Natural killer cell treated with Interleukin-12 subunit alpha and Interleukin-12 subunit beta and Interleukin-15 and Interleukin-18, amount 100 ng/mL, for 72 hours (primary cell): ENCODE data around the gene FBRSL1. TPM values are rescaled to one million over a fixed set of nuclear protein-coding genes. Genes with fewer than 3 reads are reported as not detected.

ENCODE experiments used
- ATAC-seq, 2 donors: fragments of 150-1000 bp; cut with Tn5 transposase in 1 of 2; sonication (Bioruptor Pico), chemical (Tn5 transposase) in 1 of 2; 2 replicates each; pipeline ENCODE4 v1.10.0; 2021
- DNase-seq: peaks from one replicate; pipeline ENCODE4 v3.0.0; 2022; ENCODE audit warnings: low spot score
- H3K27ac Mint-ChIP-seq, 2 donors: 1 replicate in 1 of 2; 2 replicates in 1 of 2; pipeline ENCODE4 v1.8.0; 2022; ENCODE audit warnings: mixed read lengths in 2 of 2, mild to moderate bottlenecking in 1 of 2, moderate library complexity in 1 of 2
- H3K27me3 Mint-ChIP-seq, 2 donors: 1 replicate in 1 of 2; 2 replicates in 1 of 2; pipeline ENCODE4 v1.8.0; 2022; ENCODE audit warnings: mixed read lengths in 2 of 2
- H3K36me3 Mint-ChIP-seq: one replicate; pipeline ENCODE4 v1.8.0; 2022; ENCODE audit warnings: mixed read lengths
- H3K4me1 Mint-ChIP-seq, 2 donors: 1 replicate in 1 of 2; 2 replicates in 1 of 2; pipeline ENCODE4 v1.8.0; 2022; ENCODE audit warnings: low read depth in 2 of 2, mixed read lengths in 2 of 2, mild to moderate bottlenecking in 1 of 2
- H3K4me3 Mint-ChIP-seq: one replicate; pipeline ENCODE4 v1.8.0; 2022; ENCODE audit warnings: mixed read lengths
- H3K9me3 Mint-ChIP-seq: 2 replicates; pipeline ENCODE4 v1.8.0; 2022; ENCODE audit warnings: mixed read lengths
- total RNA-seq, 2 donors: library from RNA; stranded (reverse); gene quantifications; one replicate each; pipeline ENCODE4 v1.2.3, GENCODE V29; 2022

Gene FBRSL1
- total RNA-seq, 2 donors from 2014 or later: 38.0 to 91.5 TPM

DNA sequence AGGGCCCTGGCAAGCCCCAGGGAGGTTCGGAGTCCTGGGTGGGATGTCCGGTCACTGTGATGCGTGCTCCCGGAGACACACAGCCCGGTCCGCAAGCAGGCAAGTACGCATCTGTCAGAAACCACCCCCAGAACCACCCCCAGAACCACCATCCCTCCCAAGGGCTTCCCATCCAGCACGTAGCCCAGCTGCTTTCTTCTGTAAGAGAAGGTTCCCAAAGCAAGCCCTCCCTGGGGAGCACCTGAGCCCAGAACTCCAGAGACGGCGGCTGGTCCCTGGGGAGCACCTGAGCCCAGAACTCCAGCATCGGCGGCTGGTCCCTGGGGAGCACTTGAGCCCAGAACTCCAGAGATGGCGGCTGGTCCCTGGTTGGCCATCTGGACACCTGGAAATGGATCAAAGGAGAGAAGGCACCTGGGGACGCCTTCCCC lies 2.6 kb upstream of the FBRSL1 start:
- H3K27ac Mint-ChIP-seq: peak overlapping the region; percentile 77 to 91
- H3K4me1 Mint-ChIP-seq: peaks cover 31 to 32% of the 10 kb centered on the region in 2 donors
- no peaks in the 10 kb centered on the region for H3K36me3 Mint-ChIP-seq
- DNase-seq: no peak
- H3K4me3 Mint-ChIP-seq: peak overlapping the region; percentile 92
- H3K27me3 Mint-ChIP-seq: peaks cover 0 to 2% of the 10 kb centered on the region in 2 donors
- H3K9me3 Mint-ChIP-seq: no peaks in the 10 kb centered on the region
- no peak for ATAC-seq

DNA sequence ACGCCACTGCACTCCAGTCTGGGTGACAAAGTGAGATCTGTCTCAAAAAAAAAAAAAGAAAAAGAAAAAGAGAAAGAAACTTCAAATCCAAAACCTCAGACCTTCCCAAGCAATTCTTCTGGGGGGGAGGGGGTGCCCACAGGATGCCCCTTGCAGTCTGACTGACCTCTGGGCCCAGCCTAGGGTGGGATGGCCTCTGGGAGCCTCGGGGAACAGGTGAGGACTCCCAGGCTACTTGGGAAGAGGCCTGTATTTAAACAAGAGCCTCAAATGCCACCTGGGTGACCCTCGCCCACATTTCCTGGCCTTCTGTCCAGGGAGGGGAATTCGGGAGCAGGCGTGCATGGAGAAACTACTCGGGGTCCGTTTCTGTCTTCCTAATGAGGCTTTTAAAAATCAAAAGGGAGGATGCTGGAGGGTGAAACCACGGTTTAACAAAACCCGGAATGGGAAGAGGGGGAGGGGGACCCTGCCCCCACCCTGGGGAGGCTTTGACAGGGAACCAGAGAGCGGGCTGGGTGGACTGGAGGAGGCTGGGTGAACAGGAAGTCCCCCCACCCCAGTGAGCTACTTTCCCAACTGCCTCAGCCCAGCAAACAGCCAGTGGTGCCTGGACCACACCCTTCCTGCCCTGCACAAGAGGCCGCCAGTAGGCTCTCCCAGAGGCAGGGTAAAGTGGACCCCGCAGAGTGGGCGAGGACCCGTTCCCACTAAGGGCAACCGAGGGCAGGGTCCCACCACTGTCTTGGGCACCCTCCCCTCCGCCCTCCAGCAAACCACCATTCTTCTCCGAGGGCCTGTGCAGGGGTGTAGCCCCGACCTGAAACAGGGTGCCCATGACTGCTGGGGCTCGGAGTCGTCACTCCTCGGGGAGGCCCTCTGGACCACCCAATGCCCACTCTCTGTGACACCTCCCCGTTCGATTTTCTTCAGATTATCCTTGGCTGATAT lies 1.5 kb upstream of the FBRSL1 start:
- no peaks in the 10 kb centered on the region for H3K27me3 Mint-ChIP-seq
- H3K9me3 Mint-ChIP-seq: no peaks in the 10 kb centered on the region
- H3K4me3 Mint-ChIP-seq: peak overlapping the region; percentile 92
- no peaks in the 10 kb centered on the region for H3K36me3 Mint-ChIP-seq
- ATAC-seq (no peak), DNase-seq (no peak)
- peaks cover 39 to 42% of the 10 kb centered on the region in 2 donors for H3K4me1 Mint-ChIP-seq
- H3K27ac Mint-ChIP-seq: peak overlapping the region; percentile 77 to 91

DNA sequence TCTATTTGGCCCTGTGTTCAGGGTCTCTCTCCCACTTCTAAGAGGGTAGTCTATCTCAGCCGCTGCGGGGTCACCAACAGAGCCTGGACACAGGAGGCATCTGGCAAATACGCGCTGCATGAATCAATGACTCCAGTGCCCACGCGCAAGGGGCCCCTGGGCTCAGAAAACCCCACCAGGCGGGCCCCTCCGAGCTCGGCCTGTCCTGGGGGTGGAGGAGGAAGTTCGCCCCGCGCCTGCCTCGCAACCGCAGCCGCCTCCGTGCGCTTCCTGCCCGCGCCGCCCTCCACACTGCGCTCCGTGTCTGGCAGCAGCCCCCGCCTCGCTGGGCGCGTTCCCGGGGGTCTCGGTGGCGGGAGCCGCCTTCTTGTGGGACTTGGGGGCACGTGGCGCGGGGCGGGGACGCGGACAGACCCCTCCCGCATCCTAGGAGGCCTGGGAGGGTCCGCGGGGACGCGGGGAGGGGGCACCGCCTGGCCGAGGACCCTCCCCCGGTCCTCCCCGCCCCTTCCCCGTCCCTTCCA lies 811 bp upstream of the FBRSL1 start:
- DNase-seq (peak; percentile 88), ATAC-seq (peak; percentile 69 to 74)
- Mint-ChIP-seq H3K4me3 (peak overlapping the region; percentile 92), H3K27ac (peak overlapping the region; percentile 77 to 91), H3K9me3 (no peaks in the 10 kb centered on the region), H3K27me3 (no peaks in the 10 kb centered on the region), H3K36me3 (no peaks in the 10 kb centered on the region), H3K4me1 (peaks cover 42 to 48% of the 10 kb centered on the region in 2 donors)

DNA sequence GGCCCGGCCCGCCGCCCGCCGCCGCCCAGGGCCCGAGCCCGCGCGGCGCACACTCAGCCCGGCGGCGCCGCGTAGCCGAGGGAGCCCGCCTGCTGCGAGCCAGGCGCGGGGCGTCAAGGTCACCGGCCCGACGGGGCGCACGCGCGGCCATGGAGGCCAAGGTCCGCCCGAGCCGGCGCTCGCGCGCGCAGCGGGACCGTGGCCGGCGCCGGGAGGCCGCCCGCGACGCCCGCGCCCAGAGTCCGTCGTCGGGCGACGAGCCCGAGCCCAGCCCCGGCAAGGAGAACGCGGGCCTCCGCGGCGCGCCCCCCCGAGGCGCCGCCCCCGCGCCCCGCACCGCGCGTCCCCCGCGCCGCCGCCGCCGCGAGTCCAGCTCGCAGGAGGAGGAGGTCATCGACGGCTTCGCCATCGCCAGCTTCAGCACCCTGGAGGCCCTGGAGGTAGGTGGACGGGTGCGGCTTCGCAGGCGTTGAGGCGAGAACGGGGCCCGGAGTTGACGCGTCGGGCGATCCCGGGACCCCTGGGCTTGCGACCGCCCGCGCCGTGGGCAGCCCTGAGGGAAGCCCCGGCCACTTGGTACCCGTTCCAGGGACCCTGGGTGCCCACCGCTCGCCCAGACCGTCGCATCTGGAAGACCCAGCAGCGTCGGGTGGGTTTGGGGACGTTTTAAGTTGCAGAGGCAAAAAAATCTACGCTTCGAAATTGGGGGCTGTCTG lies 629 bp downstream of the FBRSL1 start:
- H3K9me3 Mint-ChIP-seq: no peaks in the 10 kb centered on the region
- no peaks in the 10 kb centered on the region for H3K36me3 Mint-ChIP-seq
- H3K27me3 Mint-ChIP-seq: no peaks in the 10 kb centered on the region
- H3K4me1 Mint-ChIP-seq: peaks cover 43 to 56% of the 10 kb centered on the region in 2 donors
- no peak for ATAC-seq
- DNase-seq: no peak
- H3K27ac Mint-ChIP-seq: peak overlapping the region; percentile 39 to 55
- peak overlapping the region; percentile 82 for H3K4me3 Mint-ChIP-seq

DNA sequence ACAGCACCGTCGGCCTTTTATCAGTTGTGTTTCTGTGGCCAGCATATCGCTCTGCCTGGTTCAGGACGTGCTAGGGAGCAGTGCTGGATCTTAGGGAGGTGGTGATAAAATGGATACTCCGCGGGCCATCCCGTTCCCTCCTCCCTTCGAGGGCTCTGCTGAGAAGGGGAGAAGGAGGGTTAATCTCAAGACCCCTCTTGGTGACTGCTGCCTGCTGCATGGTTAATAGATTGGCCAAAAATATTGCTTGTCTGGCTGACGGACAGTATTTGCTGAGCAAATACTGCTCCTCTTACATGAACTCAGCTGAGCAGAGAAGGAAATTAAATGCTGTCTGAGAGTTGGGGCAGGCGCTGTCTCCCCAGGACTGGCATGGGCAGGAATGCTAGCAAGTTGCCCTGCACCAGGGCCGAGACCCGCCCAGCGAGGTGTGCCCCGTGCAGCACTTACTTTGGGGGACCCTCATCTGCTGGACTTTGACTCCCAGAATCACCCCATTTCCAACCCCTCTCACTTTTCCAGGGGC lies 1.2 kb downstream of the FBRSL1 start:
- Mint-ChIP-seq H3K4me3 (peak overlapping the region; percentile 82), H3K9me3 (no peaks in the 10 kb centered on the region), H3K27me3 (no peaks in the 10 kb centered on the region), H3K4me1 (peaks cover 43 to 52% of the 10 kb centered on the region in 2 donors), H3K36me3 (no peaks in the 10 kb centered on the region), H3K27ac (peak overlapping the region; percentile 39 to 55)
- DNase-seq: no peak
- ATAC-seq: no peak

DNA sequence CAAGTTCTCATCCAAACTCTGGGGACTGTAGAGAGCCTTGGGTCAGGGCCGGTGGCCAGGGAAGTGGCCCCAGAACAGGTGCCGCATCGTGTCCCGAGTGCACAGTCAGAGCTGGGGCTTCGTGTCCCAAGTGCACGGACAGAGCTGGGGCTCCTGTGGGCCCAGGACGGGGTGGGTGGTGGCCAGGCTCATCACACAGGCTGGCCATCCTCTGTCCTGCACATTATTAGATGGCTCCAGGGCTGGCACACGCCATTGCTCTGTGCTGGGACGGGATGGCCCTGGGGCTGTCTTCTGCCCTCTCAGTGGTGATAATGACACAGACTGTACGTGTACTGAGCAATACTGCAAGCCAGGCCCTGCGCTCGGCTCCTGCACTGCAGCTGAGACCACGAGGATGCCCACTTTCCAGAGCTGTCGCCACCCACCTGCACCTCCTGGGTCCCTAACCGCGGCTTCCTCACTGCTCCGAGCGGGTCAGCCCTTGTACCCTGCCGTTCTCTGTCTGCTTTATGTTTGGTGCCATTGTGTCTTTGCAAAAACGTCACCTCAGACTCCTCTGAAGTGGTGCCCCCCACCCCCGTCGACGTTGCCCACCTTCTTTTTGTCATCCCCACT lies 1.9 kb downstream of the FBRSL1 start:
- DNase-seq (no peak), ATAC-seq (no peak)
- H3K9me3 Mint-ChIP-seq: no peaks in the 10 kb centered on the region
- peaks cover 43 to 58% of the 10 kb centered on the region in 2 donors for H3K4me1 Mint-ChIP-seq
- no peaks in the 10 kb centered on the region for H3K36me3 Mint-ChIP-seq
- no peaks in the 10 kb centered on the region for H3K27me3 Mint-ChIP-seq
- H3K4me3 Mint-ChIP-seq: peak overlapping the region; percentile 82
- H3K27ac Mint-ChIP-seq: peak overlapping the region; percentile 39 to 55

DNA sequence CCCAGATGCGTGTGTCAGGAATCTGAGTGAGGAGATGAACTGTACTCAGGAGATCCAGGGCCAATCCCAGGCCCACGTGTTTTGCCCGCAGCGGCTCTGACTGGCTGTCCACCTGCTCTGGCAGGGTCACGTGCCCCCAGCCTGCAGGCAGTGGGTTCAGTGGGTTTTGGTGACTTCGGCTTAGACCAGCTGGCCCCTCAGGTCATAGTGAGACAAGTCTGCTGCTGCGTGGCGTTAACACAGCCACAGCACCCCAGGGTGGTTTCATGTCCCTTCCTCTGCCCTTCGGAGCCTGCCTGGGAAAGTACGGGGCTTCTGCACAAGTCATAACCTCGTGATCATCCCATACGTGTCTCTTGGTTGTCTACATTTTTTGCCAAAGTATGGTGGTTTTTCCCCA lies 2.6 kb downstream of the FBRSL1 start:
- no peaks in the 10 kb centered on the region for H3K9me3 Mint-ChIP-seq
- peak overlapping the region; percentile 24 to 32 for H3K27ac Mint-ChIP-seq
- H3K27me3 Mint-ChIP-seq: no peaks in the 10 kb centered on the region

DNA sequence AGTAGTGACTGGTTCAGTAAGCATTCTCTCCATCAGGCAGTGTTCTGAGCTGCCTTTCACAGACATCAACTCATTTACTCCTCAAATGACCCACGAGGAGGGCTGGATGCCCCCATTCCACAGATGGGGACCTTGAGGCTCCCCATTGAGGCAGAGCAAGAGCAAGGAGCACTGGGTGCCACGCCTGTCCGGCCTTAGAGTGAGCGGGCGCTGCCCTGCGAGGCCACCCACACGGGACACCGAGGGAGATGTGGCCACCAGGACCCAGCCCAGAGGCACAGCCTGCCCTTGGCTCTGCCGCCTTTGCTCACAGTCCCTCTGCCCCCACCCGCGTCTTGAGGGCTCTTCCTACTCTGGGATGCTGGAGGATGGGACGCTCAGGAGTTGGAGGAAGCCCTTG lies 3.0 kb downstream of the FBRSL1 start:
- H3K36me3 Mint-ChIP-seq: no peaks in the 10 kb centered on the region
- DNase-seq (no peak), ATAC-seq (no peak)
- H3K9me3 Mint-ChIP-seq: no peaks in the 10 kb centered on the region
- peak overlapping the region; percentile 24 to 32 for H3K27ac Mint-ChIP-seq
- peaks cover 37 to 53% of the 10 kb centered on the region in 2 donors for H3K4me1 Mint-ChIP-seq
- no peaks in the 10 kb centered on the region for H3K27me3 Mint-ChIP-seq
- H3K4me3 Mint-ChIP-seq: peak overlapping the region; percentile 82

More for the DNA sequence above, 2.6 kb downstream of the FBRSL1 start:
- DNase-seq (no peak), ATAC-seq (no peak)
- Mint-ChIP-seq H3K4me3 (peak overlapping the region; percentile 82), H3K36me3 (no peaks in the 10 kb centered on the region), H3K4me1 (peaks cover 41 to 57% of the 10 kb centered on the region in 2 donors)

DNA sequence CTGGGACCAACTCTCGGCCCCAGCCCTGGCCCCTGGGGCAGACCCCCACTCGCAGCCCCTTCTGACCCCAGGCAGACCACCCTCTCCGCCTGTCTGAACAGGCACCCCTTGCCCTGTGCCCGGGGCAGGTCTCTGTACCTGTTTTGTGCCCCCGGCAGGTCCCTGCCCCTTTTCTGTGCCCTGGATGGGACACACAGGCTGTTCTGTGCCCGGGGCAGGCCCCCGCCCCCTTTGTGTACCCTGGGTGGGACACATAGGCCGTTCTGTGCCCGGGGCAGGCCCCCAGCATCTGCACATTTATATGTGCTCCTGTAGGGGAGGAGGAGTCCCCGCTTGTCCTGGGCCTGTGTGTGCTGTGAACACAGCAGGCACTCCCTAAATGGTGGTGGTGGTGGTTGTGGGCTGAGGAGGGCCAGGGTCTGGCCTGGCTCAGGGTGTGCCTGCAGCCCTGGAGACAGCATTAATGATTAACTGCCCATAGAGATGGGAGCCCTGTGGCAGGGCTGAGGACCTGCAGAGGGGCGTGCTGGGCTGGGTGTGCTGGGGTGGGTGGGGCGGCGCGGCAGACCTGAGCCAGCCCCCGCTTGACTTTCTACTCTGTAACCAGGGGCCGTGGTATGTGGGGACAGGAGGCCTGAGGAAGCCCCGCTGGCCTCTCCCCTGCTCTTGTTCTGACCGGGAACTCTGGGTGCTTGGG lies 3.7 kb downstream of the FBRSL1 start:
- DNase-seq: no peak
- H3K27me3 Mint-ChIP-seq: no peaks in the 10 kb centered on the region
- H3K36me3 Mint-ChIP-seq: no peaks in the 10 kb centered on the region
- peaks cover 32 to 48% of the 10 kb centered on the region in 2 donors for H3K4me1 Mint-ChIP-seq
- no peak for ATAC-seq
- H3K4me3 Mint-ChIP-seq: no peak overlapping the region
- H3K9me3 Mint-ChIP-seq: no peaks in the 10 kb centered on the region
- H3K27ac Mint-ChIP-seq: no peak overlapping the region

DNA sequence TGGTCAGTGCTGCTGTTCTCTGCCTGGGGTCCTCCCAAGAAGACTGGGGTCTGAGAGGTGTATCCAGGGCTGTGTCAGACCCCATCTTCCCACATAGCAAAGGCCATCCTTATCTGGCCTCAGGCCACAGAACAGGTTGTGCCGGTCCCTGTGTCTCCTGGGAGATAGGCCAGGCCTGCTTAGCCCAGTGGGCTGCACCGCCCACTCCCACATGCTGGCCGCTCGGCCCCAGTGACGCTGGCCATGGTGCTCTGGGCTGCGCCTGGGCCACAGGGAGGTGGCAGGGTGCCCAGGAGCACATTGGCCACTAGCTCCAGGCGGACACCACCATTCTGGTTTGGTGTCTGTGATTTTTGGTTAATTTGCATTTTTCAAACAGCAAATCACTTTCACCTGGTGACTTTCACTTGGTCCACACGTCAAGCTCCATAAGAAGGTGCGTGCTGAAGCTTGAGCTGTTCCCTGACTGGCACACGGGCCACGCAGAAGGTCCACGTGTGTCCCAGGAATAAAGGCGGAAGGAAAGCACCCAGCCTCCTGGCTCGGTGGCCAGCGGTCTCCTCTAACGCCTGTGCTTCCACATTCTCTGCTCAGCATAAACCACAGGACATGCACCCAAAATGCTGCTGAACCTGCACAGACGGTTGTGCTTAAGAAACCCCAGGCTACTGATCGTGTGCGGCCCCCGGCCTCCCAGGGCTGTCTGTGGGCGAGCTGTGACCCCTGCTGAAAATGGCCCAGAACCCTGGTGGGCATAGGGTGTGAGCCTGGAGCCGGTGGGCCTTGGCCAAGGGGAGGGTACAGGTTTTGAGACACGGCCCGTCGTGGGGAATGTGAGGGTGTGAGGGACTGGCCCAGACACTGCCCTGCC lies 4.6 kb downstream of the FBRSL1 start:
- no peak for DNase-seq
- H3K4me1 Mint-ChIP-seq: peaks cover 26 to 44% of the 10 kb centered on the region in 2 donors
- H3K4me3 Mint-ChIP-seq: no peak overlapping the region
- H3K9me3 Mint-ChIP-seq: no peaks in the 10 kb centered on the region
- no peak for ATAC-seq
- H3K27me3 Mint-ChIP-seq: no peaks in the 10 kb centered on the region
- no peaks in the 10 kb centered on the region for H3K36me3 Mint-ChIP-seq
- H3K27ac Mint-ChIP-seq: no peak overlapping the region

DNA sequence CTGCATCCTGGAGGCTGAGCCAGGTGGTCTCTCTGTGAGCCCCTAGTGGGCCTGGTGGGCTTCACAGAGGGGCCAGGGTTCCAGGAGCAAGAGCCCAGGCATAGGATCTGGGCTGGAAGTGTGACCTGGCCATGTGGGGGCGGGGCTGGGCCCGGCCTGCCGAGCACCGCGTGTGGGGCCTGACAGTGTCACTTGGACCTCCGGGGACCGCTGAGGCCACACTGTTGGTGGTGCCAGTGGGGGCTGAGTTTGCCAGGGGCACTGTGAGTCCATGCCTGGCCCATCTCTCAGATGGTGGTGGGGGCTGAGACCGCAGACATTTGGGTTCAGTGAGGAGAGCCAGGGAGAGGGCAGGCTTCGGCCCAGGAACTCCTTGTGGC lies 5.2 kb downstream of the FBRSL1 start:
- H3K4me3 Mint-ChIP-seq: no peak overlapping the region
- no peak for ATAC-seq
- no peaks in the 10 kb centered on the region for H3K27me3 Mint-ChIP-seq
- no peaks in the 10 kb centered on the region for H3K9me3 Mint-ChIP-seq
- H3K36me3 Mint-ChIP-seq: no peaks in the 10 kb centered on the region
- peaks cover 26 to 44% of the 10 kb centered on the region in 2 donors for H3K4me1 Mint-ChIP-seq
- no peak overlapping the region for H3K27ac Mint-ChIP-seq
- DNase-seq: no peak

DNA sequence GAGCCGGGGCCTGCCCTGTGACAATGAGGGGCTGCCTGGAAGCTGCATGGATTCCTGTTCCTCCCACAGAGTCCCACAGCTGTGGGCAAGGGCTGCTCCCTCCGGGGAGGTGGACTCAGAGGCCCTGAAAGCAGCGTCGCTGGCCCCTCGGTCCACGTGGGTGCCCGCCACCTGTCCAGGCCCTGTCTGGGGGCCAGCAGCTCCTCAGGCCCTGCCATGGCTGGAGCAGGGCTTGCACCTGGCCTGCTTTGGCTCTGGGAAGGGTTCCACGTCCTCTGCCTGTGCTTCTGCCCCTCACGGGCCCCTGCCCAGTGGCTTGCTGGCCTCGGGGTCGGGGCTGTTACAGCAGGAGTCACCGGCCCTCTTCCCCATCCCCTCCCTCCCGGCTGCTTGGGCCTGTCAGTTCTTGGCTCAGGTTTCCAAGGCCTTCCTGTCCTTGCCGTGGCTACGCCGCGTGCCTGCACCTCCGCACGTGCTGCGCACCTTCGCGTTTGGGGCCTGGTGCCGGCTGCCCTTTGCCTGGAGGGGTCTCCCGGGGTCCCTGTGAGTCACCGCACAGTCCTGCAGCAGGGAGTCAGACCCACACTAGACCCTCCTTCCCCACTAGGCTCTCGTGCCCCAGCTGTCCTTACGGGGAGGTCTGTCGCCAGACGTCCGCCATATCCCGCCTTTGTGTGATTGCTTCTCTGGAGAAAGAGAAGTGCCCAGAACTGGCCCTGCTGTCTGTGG lies 5.8 kb downstream of the FBRSL1 start:
- H3K4me1 Mint-ChIP-seq: peaks cover 26 to 48% of the 10 kb centered on the region in 2 donors
- no peak overlapping the region for H3K4me3 Mint-ChIP-seq
- H3K27me3 Mint-ChIP-seq: no peaks in the 10 kb centered on the region
- no peak for ATAC-seq
- H3K9me3 Mint-ChIP-seq: no peaks in the 10 kb centered on the region
- DNase-seq: no peak
- no peaks in the 10 kb centered on the region for H3K36me3 Mint-ChIP-seq
- no peak overlapping the region for H3K27ac Mint-ChIP-seq
